Measurements from ENCODE around the gene GIT1. TPM values are rescaled to one million over a fixed set of nuclear protein-coding genes. Genes with fewer than 3 reads are reported as not detected.

GIT1 gene
- total and polyA plus RNA-seq, 2 of the 13 experiments (the other 11 are each of a cell fraction or from before 2014, with no cell fraction given), result 14.2 to 30.8 TPM

DNA sequence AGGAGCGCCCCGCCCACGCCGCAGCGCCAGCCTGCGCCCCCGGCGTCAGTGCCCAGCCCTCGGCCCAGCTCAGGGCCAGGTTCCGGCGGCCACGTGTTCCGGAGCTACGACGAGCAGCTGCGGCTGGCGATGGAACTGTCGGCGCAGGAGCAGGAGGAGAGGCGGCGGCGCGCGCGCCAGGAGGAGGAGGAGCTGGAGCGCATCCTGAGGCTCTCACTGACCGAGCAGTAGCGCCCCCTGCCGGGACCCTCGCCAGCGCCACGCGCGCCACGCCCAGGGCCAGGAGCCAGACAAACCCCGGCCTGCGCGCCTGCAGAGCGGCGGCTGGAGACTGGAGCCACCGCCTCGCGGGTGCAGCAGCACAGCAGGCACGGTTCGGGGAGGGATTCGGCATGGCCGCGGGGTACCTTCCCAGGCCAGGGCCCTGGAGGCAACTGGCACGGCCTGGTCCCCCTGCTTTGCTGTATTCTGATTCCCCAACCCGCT lies 23.9 kb upstream of the GIT1 start (continued):
- TF ChIP-seq TERF1 (CRISPR knock-in tag; IDR thresholded peaks at IDR 0.05), result peak; percentile 85; the same call in 1 of the 2 replicates
- peak; percentile 81; the same call in 1 of the 2 replicates for TF ChIP-seq EEA1 (CRISPR knock-in tag; IDR thresholded peaks at IDR 0.05; ENCODE audit: borderline replicate concordance)
- TF ChIP-seq RBAK (CRISPR knock-in tag; IDR thresholded peaks at IDR 0.05), result no peak
- TF ChIP-seq SNAPC5 (CRISPR knock-in tag; IDR thresholded peaks at IDR 0.05; ENCODE audit: borderline replicate concordance), result peak; percentile 54; the same call in 1 of the 2 replicates
- TF ChIP-seq ZNF10 (CRISPR knock-in tag; IDR thresholded peaks at IDR 0.05; ENCODE audit: borderline replicate concordance, low read depth), result no peak
- TF ChIP-seq ZHX2 (IDR thresholded peaks at IDR 0.05; ENCODE audit: low read depth), result no peak
- TF ChIP-seq ZHX2 (CRISPR knock-in tag; IDR thresholded peaks at IDR 0.05; ENCODE audit: borderline replicate concordance), result no peak
- TF ChIP-seq MBD4 (IDR thresholded peaks at IDR 0.05; ENCODE audit: borderline replicate concordance, low read length), result no peak
- TF ChIP-seq ZNF572 (CRISPR knock-in tag; IDR thresholded peaks at IDR 0.05), result no peak
- TF ChIP-seq ZNF605 (CRISPR knock-in tag; IDR thresholded peaks at IDR 0.05), result no peak
- no peak for TF ChIP-seq ZNF782 (CRISPR knock-in tag; IDR thresholded peaks at IDR 0.05; ENCODE audit: borderline replicate concordance)
- TF ChIP-seq FLYWCH1 (CRISPR knock-in tag; IDR thresholded peaks at IDR 0.05), result no peak
- peak; percentile 95; the same call in 1 of the 2 replicates for TF ChIP-seq KDM5B (CRISPR knock-in tag; IDR thresholded peaks at IDR 0.05; ENCODE audit: borderline replicate concordance)
- peak; percentile 41; the same call in 1 of the 2 replicates for TF ChIP-seq RXRB (CRISPR knock-in tag; IDR thresholded peaks at IDR 0.05; ENCODE audit: borderline replicate concordance)
- no peak for TF ChIP-seq ATF7 (IDR thresholded peaks at IDR 0.05)
- no peak for TF ChIP-seq ATF7 (CRISPR knock-in tag; IDR thresholded peaks at IDR 0.05)
- TF ChIP-seq AHR (CRISPR knock-in tag; IDR thresholded peaks at IDR 0.05), result peak; percentile 63
- TF ChIP-seq, protein P1, sequence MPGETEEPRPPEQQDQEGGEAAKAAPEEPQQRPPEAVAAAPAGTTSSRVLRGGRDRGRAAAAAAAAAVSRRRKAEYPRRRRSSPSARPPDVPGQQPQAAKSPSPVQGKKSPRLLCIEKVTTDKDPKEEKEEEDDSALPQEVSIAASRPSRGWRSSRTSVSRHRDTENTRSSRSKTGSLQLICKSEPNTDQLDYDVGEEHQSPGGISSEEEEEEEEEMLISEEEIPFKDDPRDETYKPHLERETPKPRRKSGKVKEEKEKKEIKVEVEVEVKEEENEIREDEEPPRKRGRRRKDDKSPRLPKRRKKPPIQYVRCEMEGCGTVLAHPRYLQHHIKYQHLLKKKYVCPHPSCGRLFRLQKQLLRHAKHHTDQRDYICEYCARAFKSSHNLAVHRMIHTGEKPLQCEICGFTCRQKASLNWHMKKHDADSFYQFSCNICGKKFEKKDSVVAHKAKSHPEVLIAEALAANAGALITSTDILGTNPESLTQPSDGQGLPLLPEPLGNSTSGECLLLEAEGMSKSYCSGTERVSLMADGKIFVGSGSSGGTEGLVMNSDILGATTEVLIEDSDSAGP (CRISPR knock-in tag; IDR thresholded peaks at IDR 0.05; ENCODE audit: borderline replicate concordance), result peak; percentile 78
- TF ChIP-seq PAX8 (CRISPR knock-in tag; IDR thresholded peaks at IDR 0.05; ENCODE audit: borderline replicate concordance), result no peak; the same call in 1 of the 2 replicates
- no peak for TF ChIP-seq ZSCAN12 (CRISPR knock-in tag; IDR thresholded peaks at IDR 0.05)
- no peak for TF ChIP-seq NR1H2 (CRISPR knock-in tag; IDR thresholded peaks at IDR 0.05; ENCODE audit: borderline replicate concordance, low read depth)
